Measurements from ENCODE around the gene TENM4. TPM values are rescaled to one million over a fixed set of nuclear protein-coding genes. Genes with fewer than 3 reads are reported as not detected.

TENM4 gene
- total RNA-seq, 1 donor, result 10.4 TPM

DNA sequence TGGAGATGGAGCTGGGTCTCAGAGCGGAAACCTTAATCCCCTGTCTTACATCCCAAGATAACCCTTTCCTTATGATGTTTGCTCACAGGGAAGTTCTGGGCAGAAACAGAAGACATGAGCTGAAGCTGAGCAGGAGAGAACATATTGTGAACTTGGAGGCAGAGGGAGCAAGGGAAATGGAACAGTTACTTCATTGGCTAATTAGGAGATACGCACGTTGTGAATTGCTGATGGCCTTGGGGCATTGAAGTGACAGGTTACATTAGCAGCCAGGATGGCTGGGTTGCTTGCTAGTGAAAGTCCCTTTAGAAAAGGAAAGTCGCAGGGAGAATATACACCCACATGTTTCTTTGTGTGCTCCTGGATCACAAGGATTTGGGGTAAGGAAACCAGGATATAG, 48.7 kb downstream of the TENM4 start:
- TF ChIP-seq, protein P1, sequence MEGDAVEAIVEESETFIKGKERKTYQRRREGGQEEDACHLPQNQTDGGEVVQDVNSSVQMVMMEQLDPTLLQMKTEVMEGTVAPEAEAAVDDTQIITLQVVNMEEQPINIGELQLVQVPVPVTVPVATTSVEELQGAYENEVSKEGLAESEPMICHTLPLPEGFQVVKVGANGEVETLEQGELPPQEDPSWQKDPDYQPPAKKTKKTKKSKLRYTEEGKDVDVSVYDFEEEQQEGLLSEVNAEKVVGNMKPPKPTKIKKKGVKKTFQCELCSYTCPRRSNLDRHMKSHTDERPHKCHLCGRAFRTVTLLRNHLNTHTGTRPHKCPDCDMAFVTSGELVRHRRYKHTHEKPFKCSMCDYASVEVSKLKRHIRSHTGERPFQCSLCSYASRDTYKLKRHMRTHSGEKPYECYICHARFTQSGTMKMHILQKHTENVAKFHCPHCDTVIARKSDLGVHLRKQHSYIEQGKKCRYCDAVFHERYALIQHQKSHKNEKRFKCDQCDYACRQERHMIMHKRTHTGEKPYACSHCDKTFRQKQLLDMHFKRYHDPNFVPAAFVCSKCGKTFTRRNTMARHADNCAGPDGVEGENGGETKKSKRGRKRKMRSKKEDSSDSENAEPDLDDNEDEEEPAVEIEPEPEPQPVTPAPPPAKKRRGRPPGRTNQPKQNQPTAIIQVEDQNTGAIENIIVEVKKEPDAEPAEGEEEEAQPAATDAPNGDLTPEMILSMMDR (IDR thresholded peaks at IDR 0.05; ENCODE audit: insufficient read depth, low read depth, low read length), result no peak
- no peak overlapping the region for H3K4me3 ChIP-seq (ENCODE audit: low read depth, low read length)
- no peak for DNase-seq (ENCODE audit: low read depth)

DNA sequence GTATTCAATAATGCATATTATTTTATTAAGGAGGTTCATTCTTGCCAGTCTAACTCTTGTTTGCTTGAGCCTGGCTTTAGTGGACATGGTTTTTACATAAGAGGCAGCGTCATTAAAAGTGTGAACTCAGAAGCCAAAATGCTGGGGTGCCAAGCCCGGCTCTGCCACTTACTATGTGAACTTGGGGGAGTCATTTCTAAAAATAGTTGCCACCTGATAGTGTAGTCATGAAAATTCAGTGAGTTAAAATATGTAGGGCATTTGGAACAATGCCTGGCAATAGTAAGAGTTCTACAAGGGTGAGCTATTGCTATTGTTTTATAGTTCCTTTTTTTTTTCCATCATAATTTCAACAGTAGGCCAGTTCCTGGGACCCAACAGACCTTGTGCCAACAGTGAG, 49.9 kb downstream of the TENM4 start:
- TF ChIP-seq, protein P1 (IDR thresholded peaks at IDR 0.05; ENCODE audit: insufficient read depth, low read depth, low read length), result no peak
- H3K4me3 ChIP-seq (ENCODE audit: low read depth, low read length), result no peak overlapping the region
- DNase-seq (ENCODE audit: low read depth), result no peak

DNA sequence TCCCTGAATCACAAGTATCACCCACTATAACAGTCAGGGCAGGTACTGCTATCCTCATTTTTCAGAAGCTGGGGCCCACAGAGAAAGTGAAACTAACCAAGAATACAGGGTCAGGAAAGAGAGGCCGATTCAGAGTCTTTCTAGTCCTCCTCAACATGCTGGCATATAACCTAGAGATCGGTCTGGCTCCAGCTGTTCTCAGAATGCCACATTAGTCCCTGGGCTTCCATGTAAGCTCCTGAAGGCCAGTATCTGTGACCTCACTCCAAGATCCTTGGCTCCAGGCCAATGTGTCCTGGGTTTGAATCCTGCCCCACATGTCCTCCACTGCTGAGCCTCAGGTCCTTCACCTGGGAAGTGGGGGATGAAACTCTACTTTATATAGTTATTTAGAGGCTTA, 50.4 kb downstream of the TENM4 start:
- TF ChIP-seq, protein P1 (IDR thresholded peaks at IDR 0.05; ENCODE audit: insufficient read depth, low read depth, low read length), result no peak
- no peak overlapping the region for H3K4me3 ChIP-seq (ENCODE audit: low read depth, low read length)
- DNase-seq (ENCODE audit: low read depth), result no peak

DNA sequence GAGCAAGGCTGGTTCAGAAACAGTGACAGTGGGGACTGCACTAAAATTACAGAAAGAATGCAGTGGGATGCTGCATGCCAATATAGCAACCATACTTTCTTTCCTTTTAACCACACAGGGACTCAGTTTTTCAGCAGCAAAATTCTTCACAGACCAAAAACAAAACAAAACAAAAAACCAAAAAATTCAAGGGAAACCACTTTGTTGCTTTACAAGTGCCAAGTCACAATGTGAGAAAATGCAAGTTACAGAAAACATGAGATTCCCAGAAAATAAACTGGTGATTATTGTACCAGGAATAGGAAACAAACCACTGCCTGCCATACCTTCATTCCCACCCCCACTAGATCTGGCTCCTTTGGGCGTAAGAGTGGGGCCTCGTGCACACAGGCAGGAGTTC, 52.6 kb downstream of the TENM4 start:
- TF ChIP-seq, protein P1 (IDR thresholded peaks at IDR 0.05; ENCODE audit: insufficient read depth, low read depth, low read length), result no peak
- no peak for DNase-seq (ENCODE audit: low read depth)

DNA sequence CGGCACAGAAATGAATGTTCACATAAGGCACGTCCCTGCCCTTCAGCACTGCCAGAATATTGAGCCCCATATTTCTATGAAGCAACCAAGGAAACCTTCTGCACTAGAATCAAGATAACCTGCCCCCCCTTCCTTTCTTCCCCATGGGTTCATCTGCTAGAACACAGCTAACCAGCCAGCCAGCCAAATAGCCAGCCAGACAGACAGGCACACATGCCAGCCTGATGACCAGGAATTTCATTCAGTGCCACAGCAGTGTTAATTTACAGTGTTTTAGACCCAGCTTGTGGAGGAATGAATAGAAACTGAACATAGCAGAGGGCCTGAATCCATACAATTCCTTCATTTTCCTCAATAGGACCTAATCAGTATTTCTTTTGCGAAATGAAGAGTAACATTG, 57.0 kb downstream of the TENM4 start:
- H3K4me3 ChIP-seq (ENCODE audit: low read depth, low read length), result no peak overlapping the region
- DNase-seq (ENCODE audit: low read depth), result no peak
- TF ChIP-seq, protein P1 (IDR thresholded peaks at IDR 0.05; ENCODE audit: insufficient read depth, low read depth, low read length), result no peak

More for the DNA sequence above, 52.6 kb downstream of the TENM4 start:
- H3K4me3 ChIP-seq (ENCODE audit: low read depth, low read length), result no peak overlapping the region

DNA sequence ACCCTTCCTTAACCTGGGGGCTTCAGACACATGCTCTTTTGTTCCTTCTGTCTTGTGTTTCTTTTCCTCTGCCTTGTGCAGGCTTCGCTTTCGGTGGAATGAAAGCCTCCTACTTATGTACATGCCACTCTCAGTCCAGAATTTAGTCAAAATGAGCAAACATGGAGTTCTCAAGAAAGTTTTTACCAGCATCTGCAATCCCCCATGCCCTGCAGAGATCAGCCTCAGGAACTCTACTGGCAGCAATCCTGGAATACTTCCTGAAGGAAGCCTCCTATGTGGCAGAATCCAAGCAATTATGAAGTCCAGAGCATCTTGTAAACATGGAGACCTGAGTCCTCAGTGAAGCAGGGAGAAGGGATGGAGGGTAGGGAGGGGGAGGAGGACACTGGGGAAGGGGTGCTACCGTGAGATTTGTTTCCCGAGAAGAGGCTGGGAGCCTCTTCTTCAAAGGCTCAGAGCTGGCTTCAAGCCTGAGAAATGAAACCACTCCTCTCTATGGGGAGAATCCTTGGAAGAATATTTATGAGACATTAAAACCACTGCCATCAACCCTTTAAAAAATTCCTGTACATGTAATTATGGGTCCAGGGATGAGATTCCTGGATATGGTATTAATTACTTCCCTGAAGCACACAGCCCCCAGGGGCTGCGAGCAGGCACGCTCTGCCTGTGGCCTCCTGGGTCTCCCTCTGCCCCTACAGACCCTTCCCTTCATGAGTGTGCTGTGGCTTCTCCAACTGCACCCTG, 58.4 kb downstream of the TENM4 start:
- H3K4me3 ChIP-seq (ENCODE audit: low read depth, low read length), result no peak overlapping the region
- TF ChIP-seq, protein P1 (IDR thresholded peaks at IDR 0.05; ENCODE audit: insufficient read depth, low read depth, low read length), result no peak
- no peak for DNase-seq (ENCODE audit: low read depth)

DNA sequence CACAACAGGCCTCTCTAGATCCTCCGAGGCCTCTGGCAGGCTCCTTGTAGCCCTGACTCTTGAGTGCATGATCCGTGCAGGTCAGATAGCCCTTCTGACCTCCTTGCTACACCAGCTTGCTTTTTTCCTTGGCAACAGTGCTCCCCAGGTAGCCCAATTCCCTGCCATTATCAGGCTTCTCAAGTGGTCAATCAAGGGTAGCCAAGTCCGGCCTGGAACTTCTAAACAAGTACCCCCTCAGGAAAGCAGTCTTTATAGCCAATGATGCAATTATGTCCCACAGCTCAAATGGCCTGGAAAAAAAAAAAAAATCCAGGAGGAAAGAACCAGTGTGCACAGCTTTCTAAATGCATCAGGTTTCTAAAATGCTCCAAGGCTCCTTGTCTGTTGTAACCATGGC, 59.8 kb downstream of the TENM4 start:
- H3K4me3 ChIP-seq (ENCODE audit: low read depth, low read length), result no peak overlapping the region
- TF ChIP-seq, protein P1 (IDR thresholded peaks at IDR 0.05; ENCODE audit: insufficient read depth, low read depth, low read length), result no peak
- DNase-seq (ENCODE audit: low read depth), result no peak
